ENCODE measurements around the gene BMP6. TPM values are rescaled to one million over a fixed set of nuclear protein-coding genes. Genes with fewer than 3 reads are reported as not detected.

Gene BMP6
- total and polyA plus RNA-seq, 2 of the 4 experiments (the other 2 are of a cell fraction) = 0.18 to 0.19 TPM

- ChIA-PET POLR2A (ENCODE audit: unreplicated experiment) (no interaction called here), CTCF (interaction anchor here (0.6 kb wide), 1 partner anchor 28 kb away, joined by 4 read pairs; no protein-coding TSS in a partner anchor)
- peak overlapping the region; percentile 33 for H2AFZ ChIP-seq (replicated peaks; ENCODE audit: low read length, poor library complexity)
- H3K4ac ChIP-seq (ENCODE audit: low read depth, low read length) = no peak overlapping the region
- H4K91ac ChIP-seq (ENCODE audit: insufficient read depth, low read depth, low read length) = no peak overlapping the region
- WGBS, 2 experiments (ENCODE audit: extremely low coverage in 2 of 2, insufficient read length in 1 of 2) = 50% methylated on average over 2 of the region's 5 CpGs; no CpG with 5 or more reads in 1 of the 2 experiments
- peaks cover 29% of the 10 kb centered on the region for H3K27me3 ChIP-seq (ENCODE audit: control insufficient read depth, insufficient read depth, low read length)
- in situ Hi-C loops (cut with MboI; ENCODE audit: low sequenced_read_pairs) = no loop called here
- no peak overlapping the region for H3K9ac ChIP-seq (ENCODE audit: low read depth, low read length)
- no peak overlapping the region for H4K8ac ChIP-seq (ENCODE audit: low read depth in 2 of 2, low read length in 2 of 2)
- peaks cover 6% of the 10 kb centered on the region for H4K20me1 ChIP-seq (ENCODE audit: insufficient read depth, low read length)
- DNase-seq = no peak
- H4K5ac ChIP-seq (ENCODE audit: low read depth, low read length) = no peak overlapping the region
- no peak overlapping the region for H2BK5ac ChIP-seq (ENCODE audit: low read depth, low read length, poor library complexity, severe bottlenecking)
- H3K23ac ChIP-seq (ENCODE audit: low read depth, low read length) = no peak overlapping the region
- H2AK5ac ChIP-seq (ENCODE audit: low read depth, low read length) = no peak overlapping the region
- H2BK15ac ChIP-seq (ENCODE audit: low read depth, low read length) = no peak overlapping the region
- H3K14ac ChIP-seq (replicated peaks; ENCODE audit: low read depth, low read length) = no peak overlapping the region
- H3K4me3 ChIP-seq (ENCODE audit: insufficient read depth, low read depth, low read length) = no peak overlapping the region
- intact Hi-C loops (cut with micrococcal nuclease) = loop anchor here (5.0 kb wide), 1 partner anchor 63 kb away; no protein-coding TSS in a partner anchor
- peaks cover under 1% of the 10 kb centered on the region; the same call in 1 of the 2 replicates for H3K4me1 ChIP-seq (ENCODE audit: control insufficient read depth, insufficient read depth, low read length)
- dilution Hi-C loops (cut with HindIII; ENCODE audit: low sequenced_read_pairs, unreplicated experiment) = no loop called here
- no peak overlapping the region for H2BK20ac ChIP-seq (ENCODE audit: low read depth, low read length)
- H3K36me3 ChIP-seq (ENCODE audit: control insufficient read depth, insufficient read depth, low read length) = no peaks in the 10 kb centered on the region
- no peak overlapping the region for H3K56ac ChIP-seq (ENCODE audit: extremely low read depth, insufficient read depth, low read length)
- TF ChIP-seq NFE2L2 (IDR thresholded peaks at IDR 0.05; ENCODE audit: low read depth, low read length) (no peak), POLR2A (IDR thresholded peaks at IDR 0.05; ENCODE audit: low read depth, low read length) (no peak), MAZ (IDR thresholded peaks at IDR 0.05; ENCODE audit: borderline replicate concordance, low read depth, low read length) (no peak), RFX5 (IDR thresholded peaks at IDR 0.05; ENCODE audit: low read depth, low read length) (no peak)
- TF ChIP-seq, protein P1, sequence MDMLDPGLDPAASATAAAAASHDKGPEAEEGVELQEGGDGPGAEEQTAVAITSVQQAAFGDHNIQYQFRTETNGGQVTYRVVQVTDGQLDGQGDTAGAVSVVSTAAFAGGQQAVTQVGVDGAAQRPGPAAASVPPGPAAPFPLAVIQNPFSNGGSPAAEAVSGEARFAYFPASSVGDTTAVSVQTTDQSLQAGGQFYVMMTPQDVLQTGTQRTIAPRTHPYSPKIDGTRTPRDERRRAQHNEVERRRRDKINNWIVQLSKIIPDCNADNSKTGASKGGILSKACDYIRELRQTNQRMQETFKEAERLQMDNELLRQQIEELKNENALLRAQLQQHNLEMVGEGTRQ (IDR thresholded peaks at IDR 0.05; ENCODE audit: low read depth, low read length) = no peak
- H2BK120ac ChIP-seq (ENCODE audit: low read depth, low read length) = no peak overlapping the region
- no peak for ATAC-seq (ENCODE audit: low read depth)
- no peak overlapping the region for H3K27ac ChIP-seq (ENCODE audit: insufficient read depth, low read length)
- H3K9me1 ChIP-seq (ENCODE audit: insufficient read depth, low read length) = no peaks in the 10 kb centered on the region
- no peak overlapping the region for H2AK9ac ChIP-seq (replicated peaks; ENCODE audit: low read depth, low read length, poor library complexity)
- no peak overlapping the region for H3K4me2 ChIP-seq (ENCODE audit: low read depth, low read length)
- BruUV-seq (replicated peaks) = no TSS peak
- H3K79me1 ChIP-seq (ENCODE audit: low read depth in 1 of 2, low read length in 2 of 2) = peaks cover 0 to 6% of the 10 kb centered on the region in 2 experiments; a peak in 2 of 4 replicates
- H3K9me3 ChIP-seq (ENCODE audit: control insufficient read depth, insufficient read depth, low read length) = no peaks in the 10 kb centered on the region
- no peak overlapping the region for H3K18ac ChIP-seq (ENCODE audit: low read depth, low read length)
These were observed 188.4 kb downstream of the BMP6 start for GRCh38 chr6:7914311-7914710.
